Mesendoderm (in vitro differentiated cells): ENCODE results near the gene MYO1G.

ENCODE experiments used
- DNase-seq: peaks from one replicate; pipeline ENCODE4 v3.0.0; 2013
- H2AK5ac ChIP-seq: 2 replicates; pipeline ENCODE4 v1.6.1; 2013; ENCODE audit warnings: low read length, inconsistent platforms
- H2BK120ac ChIP-seq: 2 replicates; pipeline ENCODE4 v1.6.1; 2013; ENCODE audit warnings: low read depth, mild to moderate bottlenecking, low read length, moderate library complexity, mixed read lengths
- H2BK15ac ChIP-seq: replicated peaks from 2 replicates; pipeline ENCODE4 v1.6.1; 2013; ENCODE audit warnings: low read depth, mild to moderate bottlenecking, moderate library complexity
- H2BK5ac ChIP-seq: 2 replicates; pipeline ENCODE4 v1.6.1; 2013; ENCODE audit warnings: low read length, inconsistent platforms
- H3K18ac ChIP-seq: 2 replicates; pipeline ENCODE4 v1.6.1; 2013; ENCODE audit warnings: mild to moderate bottlenecking, low read length, mixed read lengths
- H3K23ac ChIP-seq: one replicate; pipeline ENCODE4 v1.6.1; 2013; ENCODE audit warnings: low read length
- H3K27ac ChIP-seq: 2 replicates; pipeline ENCODE4 v1.5.1; 2013; ENCODE audit warnings: low read depth, mild to moderate bottlenecking, inconsistent platforms, low read length, moderate library complexity
- H3K27me3 ChIP-seq: 2 replicates; pipeline ENCODE4 v1.6.1; 2013; ENCODE audit warnings: low read length, control low read depth, mild to moderate bottlenecking, inconsistent platforms; ENCODE audit not compliant: insufficient read depth, poor library complexity
- H3K36me3 ChIP-seq: 2 replicates; pipeline ENCODE4 v1.6.1; 2013; ENCODE audit warnings: low read length, inconsistent platforms; ENCODE audit not compliant: control insufficient read depth, insufficient read depth
- H3K4ac ChIP-seq: one replicate; pipeline ENCODE4 v1.6.1; 2013; ENCODE audit warnings: low read depth, mild to moderate bottlenecking, low read length, moderate library complexity
- H3K4me1 ChIP-seq: 2 replicates; pipeline ENCODE4 v1.6.1; 2013; ENCODE audit warnings: low read depth, low read length, inconsistent platforms; ENCODE audit not compliant: control insufficient read depth
- H3K4me2 ChIP-seq: 2 replicates; pipeline ENCODE4 v1.6.1; 2013; ENCODE audit warnings: low read length
- H3K4me3 ChIP-seq: 2 replicates; pipeline ENCODE4 v1.5.1; 2013; ENCODE audit warnings: mild to moderate bottlenecking, low read length
- H3K56ac ChIP-seq: one replicate; pipeline ENCODE4 v1.6.1; 2013; ENCODE audit warnings: low read length
- H3K79me1 ChIP-seq: 2 replicates; pipeline ENCODE4 v1.6.1; 2013; ENCODE audit warnings: low read length, inconsistent platforms
- H3K79me2 ChIP-seq: 2 replicates; pipeline ENCODE4 v1.6.1; 2013; ENCODE audit warnings: mild to moderate bottlenecking, low read length; ENCODE audit not compliant: control insufficient read depth, insufficient read depth
- H3K9ac ChIP-seq: 2 replicates; pipeline ENCODE4 v1.6.1; 2013; ENCODE audit warnings: low read length, inconsistent platforms
- H4K5ac ChIP-seq: one replicate; pipeline ENCODE4 v1.6.1; 2013; ENCODE audit warnings: low read length
- H4K8ac ChIP-seq: one replicate; pipeline ENCODE4 v1.6.1; 2013; ENCODE audit warnings: low read depth, mild to moderate bottlenecking, control low read depth, low read length, moderate library complexity
- WGBS: extraction: QIAGEN DNeasy Blood & Tissue Kit; methylation state at CpG from one replicate; pipeline ENCODE4 v1.1.7; 2013; ENCODE audit warnings: low lambda C conversion rate, missing lambda C conversion rate; ENCODE audit not compliant: insufficient coverage; ENCODE audit errors: extremely low coverage; 5-methylcytosine and 5-hydroxymethylcytosine counted together

The MYO1G gene

DNA sequence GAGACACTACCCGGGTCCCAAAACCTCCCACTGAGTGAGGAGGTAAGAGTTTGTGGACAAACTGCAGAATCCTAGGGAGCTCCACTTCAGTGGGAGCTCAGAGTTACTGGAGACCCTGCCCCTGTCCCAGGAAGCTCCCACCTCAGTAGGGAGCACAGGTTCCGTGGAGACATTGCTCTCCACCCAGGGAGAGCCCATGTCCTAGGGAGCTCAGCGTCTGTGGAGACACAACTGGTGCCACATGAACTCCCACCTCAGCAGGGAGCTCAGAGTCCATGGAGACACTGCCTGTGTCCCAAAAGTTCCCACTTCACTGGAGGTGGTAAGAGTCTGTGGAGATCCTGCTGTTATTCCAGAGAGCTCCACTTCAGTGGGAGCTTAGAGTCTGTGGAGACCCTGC lies 6.3 kb downstream of the MYO1G start:
- Histone ChIP-seq H2BK15ac (no peak overlapping the region), H3K79me2 (no peaks in the 10 kb centered on the region), H3K4me2 (no peak overlapping the region), H3K9ac (no peak overlapping the region), H2BK5ac (no peak overlapping the region), H3K79me1 (no peaks in the 10 kb centered on the region), H3K27me3 (no peaks in the 10 kb centered on the region), H2BK120ac (no peak overlapping the region), H3K56ac (no peak overlapping the region), H4K5ac (no peak overlapping the region), H4K8ac (no peak overlapping the region), H3K36me3 (no peaks in the 10 kb centered on the region), H2AK5ac (no peak overlapping the region), H3K4me1 (no peaks in the 10 kb centered on the region), H3K27ac (no peak overlapping the region), H3K23ac (no peak overlapping the region), H3K4ac (no peak overlapping the region), H3K18ac (no peak overlapping the region), H3K4me3 (no peak overlapping the region)
- no CpG with 5 or more reads among the region's 3 CpGs for whole genome bisulfite sequencing
- no peak for DNase-seq

DNA sequence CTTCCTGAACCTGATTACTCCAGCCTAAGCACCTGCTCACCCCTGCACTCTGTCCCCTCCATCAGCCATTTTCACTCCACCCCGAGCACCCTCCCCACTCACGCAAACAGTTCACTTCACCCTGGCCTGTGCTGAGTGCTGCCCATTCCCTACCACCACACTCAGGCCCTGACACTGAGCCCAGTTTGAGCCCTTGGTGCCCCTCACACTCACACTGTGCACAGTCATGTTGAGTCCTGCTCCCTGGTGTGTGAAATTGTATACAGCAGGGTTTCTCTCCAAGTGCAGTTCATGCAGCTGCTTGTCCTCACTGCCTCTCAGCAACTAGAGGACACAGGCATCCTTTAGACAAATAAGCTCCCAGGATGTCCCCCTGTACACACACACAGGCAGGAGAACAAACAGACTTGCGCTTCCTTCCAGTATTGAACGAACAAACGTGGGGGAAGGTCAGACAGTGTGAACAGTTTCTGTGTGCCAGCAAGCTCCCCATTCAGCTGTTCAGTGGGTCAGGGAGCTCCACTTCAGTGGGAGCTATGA lies 6.8 kb downstream of the MYO1G start:
- H3K56ac ChIP-seq, result no peak overlapping the region
- H3K4me2 ChIP-seq, result no peak overlapping the region
- no peaks in the 10 kb centered on the region for H3K79me2 ChIP-seq
- no peaks in the 10 kb centered on the region for H3K4me1 ChIP-seq
- no peak overlapping the region for H2BK15ac ChIP-seq
- no peak overlapping the region for H3K27ac ChIP-seq
- no peak overlapping the region for H3K9ac ChIP-seq
- no peak overlapping the region for H3K4me3 ChIP-seq
- DNase-seq, result no peak
- H3K36me3 ChIP-seq, result no peaks in the 10 kb centered on the region
- H3K23ac ChIP-seq, result no peak overlapping the region
- H2BK5ac ChIP-seq, result no peak overlapping the region
- no peak overlapping the region for H4K8ac ChIP-seq
- no peak overlapping the region for H2AK5ac ChIP-seq
- H4K5ac ChIP-seq, result no peak overlapping the region
- H3K18ac ChIP-seq, result no peak overlapping the region
- no peaks in the 10 kb centered on the region for H3K27me3 ChIP-seq
- H3K79me1 ChIP-seq, result no peaks in the 10 kb centered on the region
- no CpG with 5 or more reads among the region's 5 CpGs for WGBS
- H2BK120ac ChIP-seq, result no peak overlapping the region
- H3K4ac ChIP-seq, result no peak overlapping the region

DNA sequence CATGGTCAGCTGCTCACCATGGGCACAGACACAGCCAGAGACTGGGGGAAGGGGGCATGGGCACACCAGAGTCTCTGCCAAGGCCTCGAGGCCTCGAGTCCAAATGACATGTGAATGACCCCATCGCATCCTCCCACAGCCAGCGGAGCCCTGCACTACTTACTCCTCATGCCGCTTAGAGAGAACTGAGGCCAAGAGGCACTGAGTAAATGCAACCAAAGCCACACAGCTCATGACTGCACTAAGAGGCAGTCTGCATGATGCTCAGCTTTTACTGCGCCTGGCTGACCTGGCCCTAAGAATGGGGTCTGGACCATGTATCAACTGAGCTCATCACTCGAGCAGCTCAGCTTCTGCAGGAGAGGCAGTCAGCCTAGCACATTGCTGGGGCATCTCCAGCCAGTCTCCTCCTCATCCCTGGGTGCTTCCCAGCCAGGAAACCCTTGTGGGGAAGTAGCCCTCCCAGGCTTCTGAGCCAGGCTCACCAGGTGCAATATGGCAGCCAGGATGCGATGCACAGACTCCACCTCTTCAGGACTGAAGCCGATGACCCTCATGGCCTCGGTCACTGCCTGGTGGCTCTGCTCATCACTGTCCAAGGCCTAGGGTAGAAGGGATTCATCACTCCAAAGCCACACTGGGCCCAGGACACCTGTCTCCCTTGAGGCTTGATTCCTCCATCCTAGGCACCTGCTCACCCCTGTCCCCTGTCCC lies 7.5 kb downstream of the MYO1G start:
- no CpG with 5 or more reads among the region's 10 CpGs for WGBS
- Histone ChIP-seq H3K4me3 (no peak overlapping the region), H2BK15ac (no peak overlapping the region), H3K9ac (no peak overlapping the region), H3K4me1 (no peaks in the 10 kb centered on the region), H3K79me1 (no peaks in the 10 kb centered on the region), H3K56ac (no peak overlapping the region), H2BK120ac (no peak overlapping the region), H3K36me3 (no peaks in the 10 kb centered on the region), H3K23ac (no peak overlapping the region), H4K5ac (no peak overlapping the region), H3K4me2 (no peak overlapping the region), H3K27ac (no peak overlapping the region), H3K27me3 (no peaks in the 10 kb centered on the region), H2BK5ac (no peak overlapping the region), H4K8ac (no peak overlapping the region), H2AK5ac (no peak overlapping the region), H3K4ac (no peak overlapping the region), H3K18ac (no peak overlapping the region), H3K79me2 (no peaks in the 10 kb centered on the region)
- no peak for DNase-seq

DNA sequence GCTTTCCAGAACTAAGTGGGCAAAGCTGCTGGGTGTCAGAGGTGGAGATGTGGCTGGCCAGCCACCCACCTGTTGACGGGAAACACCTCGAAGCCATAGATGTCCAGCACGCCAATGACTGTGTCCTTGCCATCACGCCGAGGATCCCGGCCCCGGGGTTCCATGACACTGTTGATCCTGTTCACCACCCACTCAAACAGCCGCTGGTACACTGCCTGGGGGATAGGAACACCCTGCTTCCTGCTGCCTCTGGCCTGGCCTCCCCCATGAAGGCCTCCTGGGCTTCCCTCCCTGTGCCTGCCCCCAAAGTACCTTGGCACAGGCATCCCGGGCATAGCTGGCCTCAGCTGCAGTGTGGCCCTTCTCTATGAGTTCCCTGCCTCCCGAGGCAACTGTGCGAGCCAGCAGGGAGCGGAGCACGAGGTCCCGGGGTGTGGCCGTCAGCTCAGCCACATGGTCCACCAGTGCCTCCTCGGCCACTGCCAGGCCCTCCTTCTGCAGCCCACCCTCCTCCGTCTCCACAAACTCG lies 8.2 kb downstream of the MYO1G start:
- Histone ChIP-seq H3K79me1 (no peaks in the 10 kb centered on the region), H2BK120ac (no peak overlapping the region), H3K79me2 (no peaks in the 10 kb centered on the region), H3K4me2 (no peak overlapping the region), H4K5ac (no peak overlapping the region), H3K18ac (no peak overlapping the region), H3K36me3 (no peaks in the 10 kb centered on the region), H3K4ac (no peak overlapping the region), H3K27ac (no peak overlapping the region), H3K23ac (no peak overlapping the region), H3K56ac (no peak overlapping the region), H2BK15ac (no peak overlapping the region), H4K8ac (no peak overlapping the region), H3K4me3 (no peak overlapping the region), H3K9ac (no peak overlapping the region), H2AK5ac (no peak overlapping the region), H3K27me3 (no peaks in the 10 kb centered on the region), H3K4me1 (no peaks in the 10 kb centered on the region), H2BK5ac (no peak overlapping the region)
- DNase-seq, result no peak
- no CpG with 5 or more reads among the region's 18 CpGs for WGBS

DNA sequence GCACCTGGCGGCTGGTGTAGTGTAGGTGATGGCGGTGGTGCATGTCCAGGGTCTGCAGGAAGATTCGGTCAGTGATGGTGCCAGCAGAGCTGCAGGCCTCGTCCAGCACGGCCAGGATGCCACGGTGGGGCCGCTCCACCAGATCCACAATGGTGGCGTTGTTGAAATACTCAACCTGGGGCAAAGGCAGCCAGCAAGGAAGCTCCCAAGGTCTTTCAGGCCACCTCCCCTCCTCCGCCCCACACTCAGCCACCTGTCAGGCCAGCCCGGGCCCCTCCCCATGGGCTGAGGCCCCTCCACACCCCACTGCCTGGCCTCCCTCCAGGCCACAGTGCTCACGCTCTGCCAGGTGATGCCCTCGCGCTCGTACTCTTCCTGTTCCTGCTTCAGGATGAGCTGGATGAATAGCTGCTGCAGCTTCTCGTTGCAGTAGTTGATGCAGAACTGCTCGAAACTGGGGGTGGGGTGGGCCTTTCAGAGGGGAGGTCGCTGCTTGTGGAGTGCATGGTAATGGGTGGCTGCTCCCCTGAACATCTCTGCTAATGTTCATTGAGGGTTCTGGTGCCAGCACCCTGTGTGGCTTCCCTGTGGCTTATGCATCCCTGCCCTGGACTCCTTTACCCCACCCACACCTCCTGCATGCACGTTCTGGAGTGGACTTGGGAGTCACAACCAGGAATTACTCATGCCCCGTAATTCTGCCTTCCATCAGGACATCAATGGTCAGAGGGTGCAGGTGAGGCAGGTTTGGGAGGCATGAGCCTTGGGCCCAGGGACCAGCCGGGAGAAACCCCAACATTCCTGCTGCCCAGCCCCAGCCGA lies 8.9 kb downstream of the MYO1G start:
- Histone ChIP-seq H3K4me3 (no peak overlapping the region), H2BK120ac (no peak overlapping the region), H3K4me2 (no peak overlapping the region), H2AK5ac (no peak overlapping the region), H3K18ac (no peak overlapping the region), H3K56ac (no peak overlapping the region), H3K23ac (no peak overlapping the region), H2BK5ac (no peak overlapping the region), H4K8ac (no peak overlapping the region), H2BK15ac (no peak overlapping the region), H3K79me1 (no peaks in the 10 kb centered on the region), H3K4me1 (no peaks in the 10 kb centered on the region), H3K36me3 (no peaks in the 10 kb centered on the region), H3K27ac (no peak overlapping the region), H3K27me3 (no peaks in the 10 kb centered on the region), H4K5ac (no peak overlapping the region), H3K79me2 (no peaks in the 10 kb centered on the region), H3K4ac (no peak overlapping the region), H3K9ac (no peak overlapping the region)
- DNase-seq, result no peak
- no CpG with 5 or more reads among the region's 21 CpGs for WGBS
